Small intestine (tissue), 7 donors: ENCODE measurements around the gene SLC34A2. TPM values are rescaled to one million over a fixed set of nuclear protein-coding genes. Genes with fewer than 3 reads are reported as not detected.

Experiments
- DNase-seq, 2 donors: peaks; one replicate each; pipeline versions ENCODE4 v3.0.0 to v3.0.0-alpha.2; 2013
- FAIRE-seq: peaks from 2 replicates; lab custom pipeline; 2012; peaks lifted over from hg19 to GRCh38; lab: Jason Lieb, UNC
- H3K27ac ChIP-seq, 3 donors: one replicate each; pipeline ENCODE4 v1.5.1; 2013; ENCODE audit warnings: low read length in 2 of 3, mild to moderate bottlenecking in 2 of 3, control low read depth in 1 of 3, inconsistent platforms in 1 of 3, low read depth in 1 of 3, moderate library complexity in 1 of 3
- H3K27me3 ChIP-seq, 3 donors: one replicate each; pipeline ENCODE4 v1.6.1; 2013; ENCODE audit warnings: low read length in 3 of 3, inconsistent platforms in 1 of 3; ENCODE audit not compliant: control insufficient read depth in 3 of 3, insufficient read depth in 3 of 3
- H3K36me3 ChIP-seq, 3 donors: one replicate each; pipeline ENCODE4 v1.6.1; 2013; ENCODE audit warnings: low read length in 3 of 3, inconsistent platforms in 1 of 3, low read depth in 1 of 3, mild to moderate bottlenecking in 1 of 3, moderate library complexity in 1 of 3; ENCODE audit not compliant: control insufficient read depth in 3 of 3, insufficient read depth in 2 of 3
- H3K4me1 ChIP-seq, 3 donors: one replicate each; pipeline ENCODE4 v1.6.1; 2013; ENCODE audit warnings: low read length in 2 of 3, inconsistent platforms in 1 of 3, low read depth in 1 of 3, mild to moderate bottlenecking in 1 of 3, moderate library complexity in 1 of 3; ENCODE audit not compliant: control insufficient read depth in 3 of 3, insufficient read depth in 2 of 3
- H3K4me3 ChIP-seq, 3 donors: one replicate each; pipeline ENCODE4 v1.5.1; 2013; ENCODE audit warnings: low read length in 3 of 3, control low read depth in 1 of 3, inconsistent platforms in 1 of 3, low read depth in 1 of 3, mild to moderate bottlenecking in 1 of 3, moderate library complexity in 1 of 3
- H3K9me3 ChIP-seq, 2 donors: one replicate each; pipeline ENCODE4 v1.6.1; 2013; ENCODE audit warnings: low read depth in 1 of 2, low read length in 1 of 2; ENCODE audit not compliant: control insufficient read depth in 2 of 2, insufficient read depth in 1 of 2
- WGBS, 3 donors: extraction: QIAGEN DNeasy Blood & Tissue Kit; methylation state at CpG; one replicate each; pipeline ENCODE4 v1.1.7; 2013; 5-methylcytosine and 5-hydroxymethylcytosine counted together
- polyA plus RNA-seq, 4 donors: library from polyadenylated mRNA; stranded (reverse) in 3 of 4; unstranded in 1 of 4; fragments of 200-250 nt in 3 of 4; fragments of 120-200 nt in 1 of 4; gene quantifications; one replicate each; pipeline versions ENCODE4 v1.2.1 to v1.2.3, GENCODE V29; 2013
- donor health status: healthy with polysubstance abuse.
- donor health status: control.
- donor health status: control.
- donor health status: Bipolar disorder and iron deficiency.
- donor health status: healthy.

Gene SLC34A2
- polyA plus RNA-seq, 4 donors, result 0.09 to 28.6 (median 2.5) TPM

GRCh38 chr4:25628451-25628850 lies 27.2 kb upstream of the SLC34A2 start:
- Histone ChIP-seq H3K4me3 (no peak overlapping the region), H3K27me3 (no peaks in the 10 kb centered on the region), H3K36me3 (no peaks in the 10 kb centered on the region), H3K4me1 (no peaks in the 10 kb centered on the region), H3K27ac (no peak overlapping the region), H3K9me3 (peaks cover 0 to 5% of the 10 kb centered on the region in 2 donors)
- FAIRE-seq, result no peak
- no peak for DNase-seq
- WGBS, 3 donors, result 89 to 92% (median 90%) methylated on average over 2 of the region's 2 CpGs

DNA sequence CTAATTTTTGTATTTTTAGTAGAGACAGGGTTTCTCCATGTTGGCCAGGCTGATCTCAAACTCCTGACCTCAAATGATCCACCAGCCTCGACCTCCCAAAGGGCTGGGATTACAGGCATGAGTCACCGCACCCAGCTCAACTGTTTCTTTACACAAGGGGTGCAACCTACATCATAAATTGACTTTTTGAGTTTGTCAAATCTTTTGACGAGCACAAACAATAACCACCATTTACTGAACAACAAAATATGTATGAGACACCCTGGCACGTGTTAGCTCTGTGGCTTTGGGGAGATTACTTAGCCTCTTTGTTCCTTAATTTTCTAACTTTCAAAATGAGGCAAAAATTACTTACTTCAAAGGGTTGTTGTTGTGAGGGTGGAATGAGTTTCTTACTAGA lies 23.5 kb upstream of the SLC34A2 start:
- Histone ChIP-seq H3K27ac (no peak overlapping the region), H3K4me3 (no peak overlapping the region), H3K36me3 (no peaks in the 10 kb centered on the region), H3K9me3 (peaks cover 0 to 14% of the 10 kb centered on the region in 2 donors), H3K27me3 (no peaks in the 10 kb centered on the region), H3K4me1 (no peaks in the 10 kb centered on the region)
- WGBS, 3 donors, result 37 to 60% (median 46%) methylated on average over 4 of the region's 4 CpGs
- DNase-seq (peak in 1 of 2 donors; percentile 18), FAIRE-seq (no peak)

- Histone ChIP-seq H3K27ac (no peak overlapping the region), H3K27me3 (no peaks in the 10 kb centered on the region), H3K9me3 (peaks cover 0 to 14% of the 10 kb centered on the region in 2 donors), H3K36me3 (no peaks in the 10 kb centered on the region), H3K4me3 (no peak overlapping the region), H3K4me1 (no peaks in the 10 kb centered on the region)
- FAIRE-seq (no peak), DNase-seq (no peak)
- 78 to 95% (median 89%) methylated on average over 4 of the region's 4 CpGs for WGBS, 3 donors
These were observed 22.1 kb upstream of the SLC34A2 start for GRCh38 chr4:25633541-25633940.

DNA sequence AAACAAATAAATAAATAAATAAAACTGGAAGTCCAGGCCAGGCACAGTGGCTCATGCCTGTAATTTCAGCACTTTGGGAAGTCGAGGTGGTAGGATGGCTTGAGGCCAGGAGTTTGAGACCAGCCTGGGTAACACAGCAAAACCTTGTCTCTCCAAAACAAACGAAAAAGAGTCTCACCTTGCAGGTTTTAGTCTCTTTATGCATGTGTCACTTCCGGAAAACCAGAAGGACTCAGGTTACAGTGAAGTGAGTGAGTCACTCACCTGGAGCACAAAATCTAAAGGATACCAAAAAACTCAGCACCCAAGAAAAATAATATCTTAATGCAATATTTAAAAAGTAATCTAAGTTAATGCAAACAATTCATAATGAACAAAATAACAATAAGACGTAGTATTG lies 20.1 kb upstream of the SLC34A2 start:
- FAIRE-seq (no peak), DNase-seq (no peak)
- Histone ChIP-seq H3K27ac (no peak overlapping the region), H3K4me3 (no peak overlapping the region), H3K4me1 (no peaks in the 10 kb centered on the region), H3K27me3 (no peaks in the 10 kb centered on the region), H3K9me3 (peaks cover 0 to 14% of the 10 kb centered on the region in 2 donors), H3K36me3 (no peaks in the 10 kb centered on the region)
- WGBS, 3 donors, result 63 to 77% (median 73%) methylated on average over 4 of the region's 4 CpGs

DNA sequence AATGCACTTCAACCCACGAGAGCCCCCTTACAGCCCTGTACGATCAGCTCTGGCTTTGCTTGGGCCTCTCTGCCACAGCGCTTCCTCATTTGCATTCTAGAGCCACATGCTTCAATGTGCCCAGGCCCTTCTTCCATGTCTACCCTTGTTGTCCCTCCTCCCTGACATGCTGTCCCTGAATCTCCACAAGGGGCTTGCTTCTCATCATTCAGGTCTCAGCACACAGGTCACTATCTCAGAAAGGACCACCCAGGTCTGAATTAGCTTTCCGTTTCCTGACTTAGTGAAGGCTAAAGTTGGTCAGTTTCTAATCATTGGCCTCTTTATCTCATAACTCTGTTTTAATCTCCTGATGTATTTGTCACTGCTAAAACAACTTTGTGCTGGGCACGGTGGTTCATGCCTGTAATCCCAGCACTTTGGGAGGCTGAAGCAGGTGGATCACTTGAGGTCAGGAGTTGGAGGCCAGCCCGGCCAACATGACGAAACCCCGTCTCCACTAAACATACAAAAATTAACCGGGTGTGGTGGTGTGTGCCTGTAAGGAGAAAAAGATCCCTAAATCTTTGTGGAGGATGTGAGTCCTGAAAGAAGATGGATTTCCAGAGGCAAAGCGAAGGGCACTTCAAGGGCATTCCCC lies 17.9 kb upstream of the SLC34A2 start:
- Histone ChIP-seq H3K36me3 (no peaks in the 10 kb centered on the region), H3K4me1 (no peaks in the 10 kb centered on the region), H3K9me3 (peaks cover 0 to 11% of the 10 kb centered on the region in 2 donors), H3K27ac (no peak overlapping the region), H3K4me3 (no peak overlapping the region), H3K27me3 (no peaks in the 10 kb centered on the region)
- FAIRE-seq, result no peak
- no peak for DNase-seq
- 83 to 87% (median 85%) methylated on average over 10 of the region's 10 CpGs for WGBS, 3 donors

DNA sequence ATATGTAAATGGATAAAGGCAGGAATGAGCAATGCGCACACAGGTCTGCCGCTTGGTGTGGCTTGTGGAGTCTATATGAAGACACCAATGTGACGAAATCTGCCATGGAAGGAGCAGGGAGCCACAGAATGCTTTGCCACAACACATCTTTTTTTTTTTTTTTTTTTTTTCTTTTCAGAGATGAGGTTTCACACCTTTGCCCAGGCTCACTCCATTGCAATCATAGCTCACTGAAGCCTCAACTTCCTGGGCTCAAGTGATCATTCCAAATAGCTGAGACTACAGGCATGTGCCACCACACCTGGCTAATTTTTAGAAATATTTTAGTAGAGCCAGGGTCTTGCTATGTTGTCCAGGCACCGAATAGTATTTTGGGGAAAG lies 17.4 kb upstream of the SLC34A2 start:
- Histone ChIP-seq H3K9me3 (peaks cover 0 to 11% of the 10 kb centered on the region in 2 donors), H3K4me1 (no peaks in the 10 kb centered on the region), H3K27ac (no peak overlapping the region), H3K36me3 (no peaks in the 10 kb centered on the region), H3K4me3 (no peak overlapping the region), H3K27me3 (no peaks in the 10 kb centered on the region)
- DNase-seq (no peak), FAIRE-seq (no peak)
- 79 to 90% (median 88%) methylated on average over 4 of the region's 4 CpGs for WGBS, 3 donors

- FAIRE-seq (no peak), DNase-seq (no peak)
- 44 to 66% (median 64%) methylated on average over 4 of the region's 4 CpGs for WGBS, 3 donors
- H3K4me3 ChIP-seq, result no peak overlapping the region
- no peak overlapping the region for H3K27ac ChIP-seq
- H3K27me3 ChIP-seq, result no peaks in the 10 kb centered on the region
- H3K9me3 ChIP-seq, result peaks cover 0 to 5% of the 10 kb centered on the region in 2 donors
- H3K36me3 ChIP-seq, result no peaks in the 10 kb centered on the region
- no peaks in the 10 kb centered on the region for H3K4me1 ChIP-seq
These were observed 16.8 kb upstream of the SLC34A2 start for GRCh38 chr4:25638806-25639205.

DNA sequence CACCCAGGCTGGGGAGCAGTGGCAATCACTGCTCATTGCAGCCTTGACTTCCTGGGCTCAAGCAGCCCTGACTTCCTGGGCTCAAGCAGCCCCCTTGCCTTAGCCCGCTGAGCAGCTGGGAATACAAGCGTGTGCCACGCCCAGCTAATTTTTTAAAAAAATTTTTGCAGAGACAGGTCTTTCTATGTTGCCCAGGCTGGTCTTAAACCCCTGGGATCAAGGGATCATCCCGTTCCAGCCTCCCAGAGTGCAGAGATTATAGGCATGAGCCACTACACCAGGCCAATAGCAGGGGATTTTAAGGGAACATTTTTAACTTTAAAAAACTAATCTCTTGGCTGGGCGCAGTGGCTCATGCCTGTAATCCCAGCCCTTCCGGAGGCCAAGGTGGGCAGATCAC lies 5.3 kb upstream of the SLC34A2 start:
- DNase-seq, result no peak
- Histone ChIP-seq H3K9me3 (no peaks in the 10 kb centered on the region), H3K27me3 (peaks cover 0 to 10% (median 6%) of the 10 kb centered on the region in 3 donors), H3K4me1 (no peaks in the 10 kb centered on the region), H3K4me3 (no peak overlapping the region), H3K27ac (no peak overlapping the region), H3K36me3 (no peaks in the 10 kb centered on the region)
- 87 to 89% (median 88%) methylated on average over 6 of the region's 6 CpGs for WGBS, 3 donors
- FAIRE-seq, result no peak

DNA sequence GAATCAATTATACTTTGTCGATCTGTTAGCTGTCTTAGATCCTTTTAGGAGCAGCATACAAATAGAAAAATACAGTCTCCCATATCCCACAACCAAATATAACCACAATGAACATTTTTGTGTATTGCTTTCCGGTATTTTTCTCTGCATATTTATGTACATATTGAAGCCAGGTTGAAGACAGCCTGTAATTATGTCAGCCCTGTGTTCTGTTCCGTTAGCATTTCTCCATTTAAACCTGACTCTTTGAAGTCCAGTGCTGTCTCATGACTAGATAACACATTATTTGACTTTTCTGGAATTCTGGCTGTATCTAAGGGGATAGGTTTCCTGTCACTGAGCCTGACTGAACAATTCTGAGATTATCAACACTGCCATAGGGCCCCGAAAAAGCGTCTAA lies 4.0 kb upstream of the SLC34A2 start:
- WGBS, 3 donors, result 86% methylated on average over 5 of the region's 5 CpGs
- DNase-seq (no peak), FAIRE-seq (no peak)
- no peaks in the 10 kb centered on the region for H3K9me3 ChIP-seq
- H3K36me3 ChIP-seq, result no peaks in the 10 kb centered on the region
- H3K27me3 ChIP-seq, result peaks cover 0 to 15% (median 8%) of the 10 kb centered on the region in 3 donors
- no peak overlapping the region for H3K27ac ChIP-seq
- peaks cover 0 to 10% (median 0%) of the 10 kb centered on the region in 3 donors for H3K4me1 ChIP-seq
- H3K4me3 ChIP-seq, result no peak overlapping the region
